ENCODE data around the gene TTC6. TPM values are rescaled to one million over a fixed set of nuclear protein-coding genes. Genes with fewer than 3 reads are reported as not detected.

TTC6 gene
- total RNA-seq, 2 donors from 2014 or later: 4.5 to 4.7 TPM

GRCh38 chr14:37637341-37637740 is 41.9 kb downstream of the TTC6 start:
- no peak for TF ChIP-seq CTCF (IDR thresholded peaks at IDR 0.05)
- no peaks in the 10 kb centered on the region for H3K36me3 ChIP-seq

GRCh38 chr14:37638599-37638998 is 43.2 kb downstream of the TTC6 start:
- Histone ChIP-seq H3K36me3 (no peaks in the 10 kb centered on the region), H3K4me1 (no peaks in the 10 kb centered on the region), H3K4me3 (no peak overlapping the region), H3K9ac (ENCODE audit: low read depth in 2 of 2, low read length in 2 of 2) (no peak overlapping the region), H3K27ac (no peak overlapping the region), H3K27me3 (no peaks in the 10 kb centered on the region), H3K9me3 (no peaks in the 10 kb centered on the region)
- DNase-seq: no peak
- no peak for TF ChIP-seq CTCF (IDR thresholded peaks at IDR 0.05)
- intact Hi-C loops (cut with DNase I): no loop called here

More at GRCh38 chr14:37637341-37637740, 41.9 kb downstream of the TTC6 start:
- Histone ChIP-seq H3K4me3 (no peak overlapping the region), H3K27ac (no peak overlapping the region), H3K9me3 (no peaks in the 10 kb centered on the region), H3K27me3 (no peaks in the 10 kb centered on the region), H3K9ac (ENCODE audit: low read depth in 2 of 2, low read length in 2 of 2) (no peak overlapping the region), H3K4me1 (no peaks in the 10 kb centered on the region)
- intact Hi-C loops (cut with DNase I): no loop called here
- DNase-seq: no peak

DNA sequence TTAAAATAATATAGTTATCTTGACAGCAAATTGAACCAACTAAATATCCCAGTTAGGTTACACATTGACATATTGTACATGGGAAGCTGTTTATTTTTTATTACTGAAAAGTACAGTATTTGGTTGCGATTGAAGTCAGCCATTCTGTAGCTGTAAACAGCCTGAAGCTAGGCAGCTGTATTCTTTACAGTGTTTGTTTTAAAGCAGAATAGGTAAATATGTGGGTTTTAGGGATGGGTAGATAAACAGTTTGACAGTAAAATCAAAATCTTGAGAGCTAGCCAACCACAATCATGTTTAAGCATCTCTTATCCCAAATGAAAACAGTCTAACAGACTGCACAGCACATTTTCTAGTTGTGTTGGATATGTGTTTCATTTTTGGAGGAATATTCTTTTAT is 45.7 kb downstream of the TTC6 start:
- Histone ChIP-seq H3K9ac (ENCODE audit: low read depth in 2 of 2, low read length in 2 of 2) (no peak overlapping the region), H3K4me3 (no peak overlapping the region), H3K9me3 (no peaks in the 10 kb centered on the region), H3K4me1 (no peaks in the 10 kb centered on the region), H3K27ac (no peak overlapping the region), H3K27me3 (no peaks in the 10 kb centered on the region), H3K36me3 (no peaks in the 10 kb centered on the region)
- intact Hi-C loops (cut with DNase I): no loop called here
- no peak for DNase-seq
- no peak for TF ChIP-seq CTCF (IDR thresholded peaks at IDR 0.05)

GRCh38 chr14:37642125-37642524 is 46.7 kb downstream of the TTC6 start:
- no peak for TF ChIP-seq CTCF (IDR thresholded peaks at IDR 0.05)
- no peaks in the 10 kb centered on the region for H3K36me3 ChIP-seq
- no peak overlapping the region for H3K27ac ChIP-seq
- no peak overlapping the region for H3K4me3 ChIP-seq
- H3K4me1 ChIP-seq: no peaks in the 10 kb centered on the region
- DNase-seq: no peak
- intact Hi-C loops (cut with DNase I): no loop called here
- H3K9ac ChIP-seq (ENCODE audit: low read depth in 2 of 2, low read length in 2 of 2): no peak overlapping the region
- no peaks in the 10 kb centered on the region for H3K27me3 ChIP-seq
- no peaks in the 10 kb centered on the region for H3K9me3 ChIP-seq

DNA sequence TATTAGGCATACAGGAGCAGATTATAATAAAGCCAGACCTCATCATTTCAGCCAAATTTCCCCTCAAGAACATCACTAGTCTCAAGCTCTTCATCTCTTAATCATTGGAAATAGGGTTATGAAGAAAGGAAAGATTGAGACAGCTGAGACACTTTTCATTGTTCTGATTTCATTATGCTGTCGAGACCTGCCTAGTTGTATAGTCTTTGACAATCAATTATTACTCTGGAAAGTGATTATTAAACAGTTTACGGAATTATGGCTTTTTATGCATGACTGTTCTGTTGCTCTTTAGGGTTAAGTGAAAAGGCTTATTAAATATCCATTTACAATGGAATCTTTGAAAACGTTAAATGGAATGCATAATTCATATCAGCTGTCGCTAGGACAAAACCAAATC is 48.3 kb downstream of the TTC6 start:
- no peaks in the 10 kb centered on the region for H3K36me3 ChIP-seq
- H3K4me1 ChIP-seq: no peaks in the 10 kb centered on the region
- intact Hi-C loops (cut with DNase I): no loop called here
- H3K9me3 ChIP-seq: no peaks in the 10 kb centered on the region
- H3K4me3 ChIP-seq: no peak overlapping the region
- H3K27me3 ChIP-seq: no peaks in the 10 kb centered on the region
- TF ChIP-seq CTCF (IDR thresholded peaks at IDR 0.05): no peak
- H3K27ac ChIP-seq: no peak overlapping the region
- DNase-seq: no peak
- no peak overlapping the region for H3K9ac ChIP-seq (ENCODE audit: low read depth in 2 of 2, low read length in 2 of 2)

Other genes with a start within 250 kb of the TTC6 start
- 10 to 100 TPM; 70.5 to 87.7 TPM for gene FOXA1, start 380 bp upstream of the TTC6 start, total RNA-seq